LNCAP (cell line): ENCODE results near the gene ASB2.

ENCODE experiments used
- CTCF ChIP-seq: fragments of 450-650 bp; IDR thresholded peaks from 2 replicates; pipeline ENCODE4 v1.5.1; 2017; ENCODE audit warnings: mild to moderate bottlenecking

ASB2 gene

DNA sequence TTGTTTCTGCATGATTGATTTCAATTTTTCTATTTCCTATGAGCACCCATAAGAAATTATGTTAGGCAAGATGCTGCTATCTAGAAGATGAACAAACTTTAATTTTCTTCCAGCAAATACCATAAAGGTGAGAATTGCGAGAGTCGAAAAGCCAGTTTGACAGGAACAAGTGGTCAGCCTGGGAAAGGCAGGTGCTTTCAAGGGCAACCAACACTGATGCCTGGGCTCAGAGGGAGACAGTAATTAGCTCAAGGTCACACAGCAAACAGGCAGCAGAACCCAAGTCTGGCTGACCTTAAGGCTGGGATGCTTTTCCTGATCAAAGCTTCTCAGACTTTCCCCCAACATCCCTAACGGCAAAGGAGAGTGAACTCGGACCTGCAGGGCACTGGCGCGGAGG lies 43.0 kb upstream of the ASB2 start:
- TF ChIP-seq CTCF = no peak

DNA sequence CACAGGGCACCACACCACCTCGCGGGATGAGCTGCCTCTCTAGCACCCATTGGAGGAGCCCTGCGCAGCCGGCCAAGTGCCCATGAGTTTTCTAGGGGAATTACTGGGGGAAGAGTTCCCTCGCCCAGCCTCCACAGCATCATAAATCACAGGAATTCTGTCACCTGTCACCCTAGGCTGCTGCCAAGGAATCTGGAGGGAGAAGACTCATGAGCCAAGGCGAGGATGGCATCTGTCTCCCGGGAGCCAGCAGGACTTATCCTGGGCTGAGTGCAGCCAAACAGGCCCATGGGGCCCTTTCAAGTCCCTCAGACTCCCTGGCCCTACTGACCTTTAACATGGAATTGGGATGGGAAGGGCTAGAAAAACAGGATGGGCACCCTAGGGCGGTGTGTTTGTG lies 41.9 kb upstream of the ASB2 start:
- TF ChIP-seq CTCF = no peak

DNA sequence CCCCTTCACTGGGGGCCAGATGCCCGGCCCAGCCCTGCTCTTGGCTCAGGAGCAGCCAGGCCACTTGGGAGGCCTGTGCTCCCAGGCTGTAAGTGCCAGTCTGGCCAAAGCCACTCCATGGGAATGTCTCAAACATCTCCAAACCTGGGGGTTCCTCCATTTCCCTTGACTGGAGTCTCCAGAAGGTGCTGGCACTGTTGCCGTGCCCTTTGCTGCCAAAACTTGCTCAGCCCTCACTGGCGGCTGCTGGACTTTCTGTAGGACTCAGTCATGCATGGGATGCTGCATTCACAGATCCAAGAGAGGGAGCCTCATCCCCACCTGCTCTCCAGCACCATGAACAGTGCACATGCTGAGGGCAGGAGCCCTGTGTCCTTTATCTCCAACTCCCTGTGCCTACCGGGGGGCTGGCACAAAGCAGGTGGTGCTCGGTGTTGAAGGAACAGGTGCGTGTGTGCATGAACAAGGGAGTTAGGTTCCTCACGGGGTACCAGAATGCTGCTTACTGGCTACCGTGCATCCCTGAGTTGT lies 40.1 kb upstream of the ASB2 start:
- no peak for TF ChIP-seq CTCF

DNA sequence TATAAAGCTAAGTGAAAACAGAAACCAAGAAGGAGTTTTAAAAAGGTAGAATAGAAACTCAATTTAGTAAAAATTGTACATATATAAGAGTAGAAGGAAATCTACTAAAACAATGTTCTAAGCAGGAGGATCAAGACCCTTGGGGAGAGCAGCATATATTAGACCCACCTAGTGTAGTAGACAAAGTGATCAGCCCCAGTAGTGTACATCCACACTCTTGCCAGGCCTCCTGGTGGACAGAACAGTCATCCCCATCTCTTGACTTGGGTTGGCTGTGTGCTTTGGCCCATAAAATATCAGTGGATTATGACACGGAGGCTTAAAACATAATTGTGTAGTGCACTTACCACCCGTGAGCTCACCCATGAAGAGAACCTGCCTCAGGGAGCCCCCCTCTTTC lies 38.9 kb upstream of the ASB2 start:
- no peak for TF ChIP-seq CTCF

DNA sequence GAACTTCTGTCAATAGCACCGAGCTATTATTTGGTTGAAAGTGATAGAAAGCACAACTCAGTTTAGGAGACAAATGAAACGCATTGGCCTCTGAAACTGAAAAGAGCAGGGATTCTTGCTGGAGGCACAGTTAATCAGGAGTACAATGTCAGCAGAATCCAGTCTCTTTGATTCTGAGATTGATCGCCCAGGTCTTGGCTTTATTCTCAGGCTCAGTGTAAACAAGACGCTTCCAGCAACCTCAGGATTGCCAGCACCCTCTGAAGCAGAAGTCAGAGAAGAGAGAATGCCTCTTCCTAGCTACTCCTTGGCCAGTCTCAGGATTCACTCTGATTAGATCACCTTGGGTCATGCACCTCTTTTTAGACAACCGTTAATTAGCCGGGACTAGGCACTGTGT lies 38.0 kb upstream of the ASB2 start:
- no peak for TF ChIP-seq CTCF

- TF ChIP-seq CTCF = no peak
Observed at GRCh38 chr14:94011795-94012194, 35.4 kb upstream of the ASB2 start.

DNA sequence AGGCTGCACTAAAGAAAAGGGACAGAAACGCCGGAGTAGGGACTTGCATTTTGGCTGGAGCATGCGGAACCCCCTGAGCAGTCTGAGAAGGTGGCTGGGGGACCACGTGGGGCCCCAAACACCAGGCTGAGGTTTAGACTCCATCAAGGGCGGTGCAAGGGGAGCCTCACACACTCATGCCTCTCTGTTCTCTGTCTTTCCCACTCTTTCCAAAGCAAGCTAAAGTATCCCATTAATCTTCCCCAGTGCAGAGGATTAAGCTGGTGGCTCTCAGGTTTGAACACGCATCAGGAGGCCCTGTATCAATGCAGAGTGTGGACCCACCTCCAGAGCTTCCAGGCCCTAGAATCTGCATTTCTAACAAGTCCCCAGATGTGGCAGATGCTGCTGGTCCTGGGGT lies 34.3 kb upstream of the ASB2 start:
- TF ChIP-seq CTCF = no peak

DNA sequence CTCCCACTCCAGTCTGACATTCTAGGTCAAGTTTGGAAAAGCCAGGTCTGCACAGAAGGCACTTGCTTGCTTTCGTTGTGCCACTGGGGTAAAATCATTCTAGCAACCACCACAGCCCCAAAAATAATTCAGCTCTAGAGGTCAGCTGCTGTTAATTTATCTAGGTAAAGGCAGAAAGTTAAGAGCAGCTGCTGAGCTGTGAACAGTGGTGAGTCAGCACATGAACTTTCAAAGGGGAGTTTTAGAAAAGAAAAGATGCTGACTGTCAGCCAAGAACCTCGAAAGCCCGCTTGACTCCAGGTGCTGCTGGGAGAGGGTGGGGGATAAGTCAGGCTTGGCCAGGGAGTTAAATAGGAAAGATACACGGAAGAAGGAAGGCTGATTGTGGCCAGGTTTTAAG lies 33.4 kb upstream of the ASB2 start:
- TF ChIP-seq CTCF = no peak
